ENCODE measurements around the gene MAPK12. TPM values are rescaled to one million over a fixed set of nuclear protein-coding genes. Genes with fewer than 3 reads are reported as not detected.

The MAPK12 gene
- total RNA-seq, 1 donor from 2014 or later: 74.8 TPM

DNA sequence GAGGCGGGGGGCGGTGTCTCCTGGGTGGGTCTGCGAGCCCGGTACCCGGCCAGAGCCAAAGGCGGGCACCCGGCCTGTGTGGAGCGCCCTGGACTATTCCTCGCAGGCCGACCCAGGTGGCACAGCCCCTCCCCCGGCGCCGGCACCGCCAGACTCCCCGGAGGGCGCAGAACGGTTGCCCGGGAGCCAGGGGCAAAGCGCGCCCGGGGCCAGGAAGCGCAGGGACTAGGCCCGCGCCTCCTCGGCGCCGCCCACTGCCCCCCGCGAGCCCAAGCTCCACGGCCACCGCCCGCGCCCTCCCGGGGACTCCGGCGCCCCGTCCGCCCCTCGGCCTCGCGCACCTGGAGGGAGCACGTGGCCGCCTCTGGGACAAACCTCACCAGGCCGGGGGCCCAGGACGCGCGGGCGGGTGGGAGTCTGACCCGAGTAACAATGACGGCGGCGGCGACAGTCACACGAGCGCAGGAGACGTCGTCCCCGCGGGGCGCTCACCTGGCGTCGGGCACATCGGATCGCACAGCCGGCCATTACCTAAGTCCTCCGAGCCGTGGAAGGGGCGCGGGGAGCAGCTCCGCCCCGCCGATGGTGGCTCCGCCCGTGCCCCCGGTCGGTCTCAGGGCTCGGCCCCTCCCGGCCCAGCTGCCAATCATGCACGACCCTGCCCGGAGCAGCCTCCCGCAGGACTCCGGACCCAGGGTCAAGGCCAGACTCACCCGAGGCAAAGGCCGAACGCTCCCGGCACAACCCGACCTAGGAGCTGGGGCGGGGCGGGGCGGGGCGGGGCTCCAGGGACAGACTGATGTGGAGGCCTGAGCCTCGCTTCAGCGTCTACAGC is 38.5 kb upstream of the MAPK12 start:
- no peak for DNase-seq (ENCODE audit: extremely low read depth, low read depth, low spot score)

DNA sequence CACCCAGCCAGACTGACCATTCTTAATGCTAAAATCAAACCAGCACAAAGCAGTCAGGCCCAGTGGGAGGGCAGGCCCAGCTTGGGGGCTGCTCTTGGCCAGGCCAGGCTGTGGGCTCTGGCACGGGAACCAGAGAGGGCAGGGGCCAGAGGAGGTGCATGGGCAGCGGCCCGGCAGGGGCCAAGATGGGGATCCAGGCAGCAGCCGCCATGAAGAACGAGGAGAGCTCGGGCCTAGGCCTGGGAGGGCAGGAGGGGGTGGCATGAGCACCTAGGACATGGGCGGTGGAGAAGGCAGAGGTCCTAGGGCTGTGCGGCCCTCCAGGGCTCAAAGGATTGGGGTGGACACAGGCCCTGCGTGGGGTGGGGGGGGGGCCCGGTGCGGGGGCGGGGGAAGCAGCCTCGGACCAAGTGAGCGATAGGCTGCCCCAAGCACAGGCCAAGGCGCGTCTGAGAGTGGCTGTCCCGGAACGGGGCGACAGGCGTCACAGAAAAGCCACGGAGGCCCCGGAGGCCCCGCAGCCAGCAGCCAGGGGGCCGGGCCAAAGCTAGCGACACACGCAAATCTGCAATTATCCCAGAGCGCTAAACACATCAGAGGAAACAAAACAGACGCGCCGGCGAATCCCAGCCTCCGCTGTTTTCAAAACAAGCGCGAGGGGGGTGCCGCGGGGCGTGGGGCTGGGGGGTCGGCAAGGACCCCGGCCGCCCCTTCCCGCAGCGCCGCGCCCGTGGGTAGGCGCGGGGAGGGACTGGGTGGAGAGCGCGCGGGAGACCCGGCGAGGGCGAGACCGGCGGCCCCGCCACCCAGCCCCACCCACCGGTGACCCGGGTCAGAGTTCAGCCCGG is 37.7 kb upstream of the MAPK12 start:
- DNase-seq (ENCODE audit: extremely low read depth, low read depth, low spot score): no peak

DNA sequence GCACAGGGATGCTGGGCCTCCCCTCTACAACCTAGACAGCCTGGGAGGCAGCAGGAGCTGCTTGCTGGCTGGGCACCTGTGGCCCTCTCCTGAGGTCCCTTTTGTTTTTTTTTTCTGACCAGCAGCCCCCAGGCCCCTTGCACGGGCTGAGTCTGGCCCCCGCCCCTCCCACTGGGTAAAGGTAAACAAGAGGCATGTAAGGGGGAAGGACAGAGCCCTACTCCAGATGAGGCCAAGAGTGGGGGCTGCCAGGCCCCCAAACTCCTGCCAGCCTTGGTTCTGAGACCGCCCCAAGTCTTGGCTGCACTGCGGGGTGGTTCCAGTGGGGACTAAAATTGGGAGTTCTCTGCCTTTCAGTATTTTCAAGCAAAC is 36.8 kb upstream of the MAPK12 start:
- DNase-seq (ENCODE audit: extremely low read depth, low read depth, low spot score): no peak

DNA sequence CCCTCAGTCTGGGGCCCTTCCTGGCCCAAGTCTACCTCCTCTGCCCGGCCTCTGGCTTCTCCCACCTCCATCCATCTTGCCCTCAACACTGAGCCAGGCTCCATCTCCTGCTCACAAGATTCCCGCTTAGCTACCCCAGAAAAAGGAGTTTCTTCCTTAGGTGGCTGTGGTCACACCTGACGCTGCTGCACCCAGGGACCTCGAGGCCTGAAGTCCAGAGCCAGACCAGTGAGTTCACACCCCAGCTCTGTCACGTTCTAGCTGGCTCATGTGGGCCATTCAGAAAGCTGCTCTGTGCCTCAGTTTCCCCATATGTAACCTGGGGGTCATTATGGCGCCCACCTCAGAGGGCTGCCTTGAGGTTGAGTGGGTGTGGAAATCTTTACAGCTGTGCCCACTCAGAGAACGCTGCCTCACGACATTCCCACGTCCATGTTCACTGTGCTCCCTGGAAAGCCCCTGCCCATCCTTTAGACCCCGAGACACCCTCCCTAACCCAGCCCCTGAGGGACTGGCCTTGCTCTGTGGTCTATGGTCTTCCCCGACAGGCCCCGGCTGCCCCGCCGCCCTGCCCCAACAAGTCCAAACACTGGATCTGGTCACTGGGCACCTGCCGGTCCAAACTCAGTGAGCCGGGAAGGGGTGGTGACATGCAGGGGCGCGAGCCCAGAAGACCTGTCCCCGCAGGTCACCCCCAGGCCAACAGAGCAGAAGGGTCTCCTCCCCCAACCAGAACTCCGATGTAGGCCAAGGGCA is 36.2 kb upstream of the MAPK12 start:
- DNase-seq (ENCODE audit: extremely low read depth, low read depth, low spot score): no peak

DNA sequence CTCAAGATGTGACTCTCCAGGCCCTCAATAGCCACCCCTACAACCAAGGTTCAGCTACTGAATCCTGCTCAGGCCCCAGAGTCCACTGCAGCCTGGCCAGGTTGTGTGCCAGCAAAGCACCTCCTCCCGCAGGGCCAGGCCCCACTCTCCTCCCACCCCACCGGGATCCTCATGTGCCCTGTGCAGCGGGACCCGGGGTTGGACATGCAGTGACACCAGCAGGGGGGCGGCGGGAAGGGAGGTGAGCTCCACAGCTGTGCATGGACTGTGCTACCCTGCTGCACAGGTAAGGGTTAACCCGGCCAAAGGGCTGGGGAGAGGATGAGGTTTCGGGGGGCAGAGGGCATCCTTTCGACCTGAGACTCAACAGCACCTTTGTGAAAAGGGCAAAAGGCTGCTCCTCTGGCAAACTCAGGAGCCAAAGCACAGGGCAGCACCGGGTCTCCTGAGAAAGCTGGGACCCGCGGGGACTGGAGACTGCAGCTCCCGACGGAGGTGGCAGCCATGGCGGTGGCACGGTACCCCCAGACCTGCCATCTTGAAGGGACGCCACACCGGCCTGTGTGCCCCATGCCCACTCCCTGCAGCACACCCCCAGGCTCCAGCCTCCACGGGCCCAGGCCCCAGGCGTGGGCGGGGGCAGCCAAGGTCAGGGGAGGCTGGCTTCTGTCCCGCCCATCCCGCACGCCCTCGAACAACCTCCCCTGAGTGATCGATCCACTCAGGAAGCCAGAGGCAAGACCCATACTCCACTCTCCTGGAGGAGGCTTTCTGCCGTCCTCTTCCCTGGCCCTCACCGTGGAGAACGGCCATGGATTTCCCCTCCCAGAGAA is 35.4 kb upstream of the MAPK12 start:
- no peak for DNase-seq (ENCODE audit: extremely low read depth, low read depth, low spot score)

DNA sequence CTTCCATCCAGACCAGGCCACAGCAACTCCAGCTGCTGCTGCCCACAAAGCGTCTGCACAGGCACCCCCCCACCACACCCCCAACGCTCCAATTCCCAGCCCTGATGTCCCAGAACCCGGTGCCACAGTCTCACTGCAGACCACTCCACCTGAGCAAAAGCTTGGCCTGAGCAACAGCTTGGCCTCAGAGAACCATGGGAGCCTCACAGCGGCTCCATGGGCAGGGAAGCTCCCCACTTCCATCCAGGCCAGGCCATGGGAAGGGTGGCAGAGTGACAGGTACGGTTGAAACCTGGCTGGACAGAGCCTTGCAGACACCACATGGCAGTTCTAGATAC is 32.8 kb upstream of the MAPK12 start:
- DNase-seq (ENCODE audit: extremely low read depth, low read depth, low spot score): no peak

DNA sequence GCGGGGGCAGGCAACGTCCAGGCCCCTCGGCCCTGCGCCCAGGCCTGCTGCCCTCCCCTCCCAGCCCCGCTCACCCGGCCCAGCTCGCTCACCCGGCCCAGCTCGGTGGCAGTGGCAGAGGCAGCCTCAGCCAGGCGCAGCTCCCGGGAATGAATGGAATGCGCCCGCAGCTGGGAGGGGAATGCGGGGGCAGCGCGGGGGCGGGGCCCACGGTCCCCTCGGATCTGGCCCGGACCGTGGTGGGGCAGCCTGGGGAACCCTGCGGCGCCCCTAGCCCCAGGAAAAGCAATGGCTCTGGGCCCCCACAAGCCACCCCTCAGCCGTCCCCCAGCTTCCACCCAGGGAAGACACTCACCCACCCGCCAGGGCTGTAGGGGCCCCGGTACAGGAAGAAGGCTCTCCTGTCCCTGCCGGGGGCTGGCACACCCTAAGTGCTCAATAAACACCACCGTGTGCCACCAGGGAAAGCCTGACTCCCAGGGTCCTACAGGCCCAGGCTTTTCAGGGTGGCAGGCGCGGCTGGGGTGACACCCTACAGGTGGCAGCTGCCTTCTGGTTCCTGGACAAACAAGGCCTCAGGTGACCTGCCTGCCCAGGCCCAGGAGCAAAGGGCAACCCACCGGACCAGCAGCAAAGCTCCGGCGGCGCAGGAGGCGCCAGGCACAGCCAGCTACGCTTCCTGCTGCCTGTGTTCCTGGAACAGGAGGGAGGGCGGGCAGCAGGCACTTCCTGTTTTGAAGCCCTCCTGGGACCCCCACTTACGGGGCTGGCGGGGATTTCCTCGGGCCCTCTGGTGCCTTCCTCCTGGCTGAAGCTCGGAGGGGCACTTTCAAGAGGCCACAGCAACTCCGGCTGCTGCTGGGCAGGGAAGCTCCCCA is 32.2 kb upstream of the MAPK12 start:
- no peak for DNase-seq (ENCODE audit: extremely low read depth, low read depth, low spot score)

DNA sequence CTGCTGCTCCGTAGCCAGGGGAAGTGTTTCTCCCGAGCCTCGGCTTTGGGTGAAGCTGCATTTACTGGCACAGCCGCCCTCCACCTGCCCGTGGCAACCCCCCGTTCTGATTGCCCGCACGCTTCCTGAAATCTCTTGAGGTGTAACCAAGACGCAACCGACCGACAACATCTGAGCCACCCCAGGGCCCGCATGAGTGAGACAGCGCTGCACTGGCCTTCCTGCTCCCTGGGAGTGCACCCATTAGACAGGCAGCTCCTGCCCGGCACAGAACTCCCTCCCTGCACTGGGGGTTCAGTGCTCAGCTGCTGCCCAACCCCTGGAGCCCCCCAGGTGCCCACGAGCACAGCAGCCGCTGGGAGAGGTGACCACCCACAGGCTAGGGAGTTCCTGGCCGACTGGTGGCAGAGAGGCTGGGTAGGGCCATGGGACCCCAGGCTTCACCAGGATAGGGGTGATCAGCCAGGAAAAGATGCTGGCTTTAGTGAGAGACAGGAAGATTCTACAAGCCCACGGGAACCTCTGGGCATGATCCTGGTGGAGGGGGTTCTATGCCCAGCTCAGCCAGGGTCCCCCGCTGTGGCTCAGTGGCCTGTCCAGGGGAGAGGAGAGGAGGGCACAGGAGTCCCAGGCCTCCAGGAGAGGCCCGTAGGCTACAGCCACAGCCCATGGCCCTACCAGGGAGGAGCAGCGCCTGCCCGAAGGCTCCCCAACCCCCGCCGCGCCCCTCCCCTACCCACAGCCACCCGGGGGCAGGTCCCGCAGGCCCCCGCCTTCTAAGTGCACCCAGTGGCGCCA is 31.4 kb upstream of the MAPK12 start:
- no peak for DNase-seq (ENCODE audit: extremely low read depth, low read depth, low spot score)

DNA sequence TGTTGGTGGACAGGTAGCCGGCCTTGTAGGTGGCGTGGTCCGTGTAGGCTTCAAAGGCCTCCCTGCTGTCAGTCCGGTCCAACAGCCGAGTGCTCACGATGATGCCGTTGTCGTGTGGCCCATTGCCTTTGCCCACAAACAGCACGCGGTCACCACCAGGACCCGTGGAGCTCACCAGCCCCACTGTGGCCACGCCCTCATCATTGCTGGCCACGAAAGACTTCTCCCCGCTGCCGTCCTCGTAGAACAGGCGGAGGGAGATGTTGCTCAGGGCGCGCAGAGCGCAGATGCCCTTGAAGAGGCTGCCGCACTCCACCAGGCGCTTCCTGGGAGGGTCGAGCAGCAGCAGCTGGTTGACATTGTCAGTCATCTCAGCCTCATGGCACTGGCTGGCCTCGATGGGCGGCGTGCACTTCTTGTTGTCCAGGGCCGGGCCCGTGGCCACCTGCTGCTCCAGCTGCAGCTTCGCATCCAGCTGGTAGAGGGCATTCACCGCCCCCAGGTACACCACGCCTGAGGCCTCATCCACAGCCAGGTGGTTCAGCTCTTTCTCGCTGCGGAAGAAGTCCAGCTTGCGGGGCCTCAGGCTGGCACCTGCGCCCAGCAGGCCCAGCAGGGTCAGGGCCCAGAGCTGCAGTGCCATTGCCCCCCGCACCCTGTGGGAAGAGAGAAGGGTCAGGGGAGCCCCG is 28.6 kb upstream of the MAPK12 start:
- no peak for DNase-seq (ENCODE audit: extremely low read depth, low read depth, low spot score)

DNA sequence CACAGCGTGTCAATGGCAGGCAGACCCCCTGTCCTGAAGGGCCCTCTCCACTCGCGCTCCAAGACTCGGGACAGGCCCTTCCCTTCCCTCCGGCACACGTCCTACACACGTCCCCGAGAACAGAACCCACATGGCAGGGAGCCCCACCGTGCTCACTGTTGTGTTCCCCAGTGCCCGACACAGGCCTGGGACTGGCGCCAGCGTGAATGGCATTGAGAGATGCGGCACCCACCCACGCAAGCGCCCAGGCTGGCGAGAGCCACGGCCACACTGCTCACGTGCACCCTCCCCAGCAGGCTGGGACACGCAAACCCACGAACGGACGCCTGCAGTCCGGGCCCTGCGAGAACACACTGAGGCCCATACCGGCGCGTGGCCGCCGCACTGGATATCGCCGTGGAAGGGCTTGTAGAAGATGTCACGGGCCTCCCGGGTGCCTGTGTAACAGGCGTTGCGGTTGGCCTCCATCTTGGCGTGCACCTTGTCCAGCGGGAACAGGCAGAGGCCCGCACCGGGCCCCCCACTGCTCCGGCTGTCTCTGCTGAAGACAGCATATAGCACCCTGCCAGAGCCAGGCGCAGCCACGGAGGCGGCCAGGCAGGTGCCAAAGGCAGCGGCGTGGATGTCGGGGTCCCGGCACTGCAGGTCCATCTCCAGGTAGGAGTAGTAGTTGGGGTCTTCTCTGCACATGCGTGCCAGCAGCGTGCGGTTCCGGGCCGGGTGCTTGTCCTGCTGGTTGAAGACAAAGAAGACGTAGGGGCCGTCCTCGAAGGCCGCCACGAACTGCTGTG is 27.9 kb upstream of the MAPK12 start:
- no peak for DNase-seq (ENCODE audit: extremely low read depth, low read depth, low spot score)

DNA sequence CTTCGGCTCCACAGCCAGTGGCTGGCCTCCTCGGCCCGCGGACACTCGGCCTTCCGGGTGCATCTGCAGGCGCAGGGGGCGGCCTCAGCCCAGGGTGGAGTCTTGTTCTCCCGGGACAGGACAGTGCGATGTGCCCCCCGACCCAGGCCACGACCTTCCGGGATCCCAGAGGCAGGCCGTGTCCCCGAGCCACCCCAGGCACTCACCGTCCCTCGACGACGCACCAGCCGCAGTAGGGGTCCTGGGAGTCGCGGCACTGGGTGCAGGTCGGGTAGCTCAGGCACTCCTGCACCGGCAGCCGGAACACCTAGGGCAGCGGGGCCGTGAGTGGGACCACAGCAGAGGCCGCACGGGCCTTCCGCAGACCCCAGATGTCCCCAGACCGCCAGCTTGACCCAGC is 26.2 kb upstream of the MAPK12 start:
- DNase-seq (ENCODE audit: extremely low read depth, low read depth, low spot score): no peak

DNA sequence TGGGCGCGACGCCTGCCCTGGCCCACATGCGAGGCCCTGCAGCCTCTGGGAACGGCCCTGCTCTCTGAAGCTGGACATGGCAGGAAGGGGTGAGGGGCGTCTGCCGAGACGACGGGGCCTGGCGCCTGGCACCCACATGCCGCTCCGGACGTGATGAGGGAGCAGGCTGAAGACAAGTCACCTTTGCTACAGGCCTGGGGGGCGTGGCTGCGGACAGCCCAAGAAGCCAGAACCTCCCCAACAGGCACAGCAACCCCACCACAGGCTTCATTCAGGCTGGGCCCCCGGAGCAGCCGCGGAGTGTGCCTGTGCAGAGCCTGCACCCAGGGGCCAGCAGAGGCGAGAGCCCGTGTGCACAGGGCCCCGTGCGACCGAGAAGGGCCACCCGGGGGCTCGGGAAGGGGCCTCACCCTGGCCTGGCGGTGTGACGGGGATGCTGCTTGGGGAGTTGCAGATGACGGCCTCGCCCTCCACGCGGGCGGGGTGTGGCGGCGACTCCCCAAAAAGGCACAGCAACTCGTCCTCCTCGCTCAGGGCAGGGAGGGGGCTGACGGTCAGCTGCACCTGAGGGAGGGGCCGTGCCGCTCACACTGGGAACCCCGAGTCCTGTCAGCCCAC is 25.3 kb upstream of the MAPK12 start:
- no peak for DNase-seq (ENCODE audit: extremely low read depth, low read depth, low spot score)

DNA sequence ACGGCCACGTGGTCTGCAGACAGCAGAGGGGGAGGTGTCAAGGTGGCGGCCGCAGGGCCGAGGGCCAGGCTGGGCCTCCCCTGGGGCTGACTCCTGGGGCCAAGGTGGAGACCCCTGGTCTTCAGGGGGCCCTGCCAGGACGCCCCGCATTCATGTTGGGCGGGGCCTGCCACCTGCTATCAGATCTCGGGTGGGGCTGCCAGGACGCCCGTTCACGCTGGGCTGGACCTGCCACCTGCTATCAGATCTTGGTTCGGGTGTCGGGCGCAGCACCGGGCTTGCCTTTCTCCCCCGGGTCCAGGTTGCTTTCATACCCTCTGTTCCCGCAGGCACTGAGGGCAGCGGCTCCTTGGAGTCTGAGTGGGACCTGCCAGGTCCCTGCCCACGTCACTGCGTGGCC is 24.8 kb upstream of the MAPK12 start:
- no peak for DNase-seq (ENCODE audit: extremely low read depth, low read depth, low spot score)

DNA sequence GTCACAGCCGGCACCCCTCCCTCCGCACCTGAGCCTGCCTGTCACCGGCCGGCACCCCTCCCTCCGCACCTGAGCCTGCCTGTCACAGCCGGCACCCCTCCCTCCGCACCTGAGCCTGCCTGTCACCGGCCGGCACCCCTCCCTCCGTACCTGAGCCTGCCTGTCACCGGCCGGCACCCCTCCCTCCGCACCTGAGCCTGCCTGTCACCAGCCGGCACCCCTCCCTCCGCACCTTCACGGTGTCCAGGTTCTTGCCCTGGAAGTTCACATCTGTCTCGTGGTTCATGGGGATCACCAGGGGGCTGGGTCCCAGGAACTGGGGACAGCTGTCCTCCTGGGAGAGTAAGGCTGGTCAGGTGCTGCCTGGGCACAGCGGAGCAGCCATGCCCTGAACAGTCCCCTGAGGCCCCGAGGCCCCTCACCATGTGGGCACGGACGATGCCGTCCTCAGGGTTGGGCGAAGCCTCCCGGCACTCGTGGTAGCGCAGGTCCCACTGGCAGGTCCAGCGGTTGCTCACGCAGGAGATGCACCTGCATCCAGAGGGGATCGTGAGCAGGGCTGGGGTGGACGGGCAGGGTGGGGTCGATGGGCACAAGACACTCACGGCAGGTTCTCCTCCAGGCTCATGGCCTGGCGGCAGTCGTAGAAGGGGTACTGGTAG is 24.2 kb upstream of the MAPK12 start:
- no peak for DNase-seq (ENCODE audit: extremely low read depth, low read depth, low spot score)

DNA sequence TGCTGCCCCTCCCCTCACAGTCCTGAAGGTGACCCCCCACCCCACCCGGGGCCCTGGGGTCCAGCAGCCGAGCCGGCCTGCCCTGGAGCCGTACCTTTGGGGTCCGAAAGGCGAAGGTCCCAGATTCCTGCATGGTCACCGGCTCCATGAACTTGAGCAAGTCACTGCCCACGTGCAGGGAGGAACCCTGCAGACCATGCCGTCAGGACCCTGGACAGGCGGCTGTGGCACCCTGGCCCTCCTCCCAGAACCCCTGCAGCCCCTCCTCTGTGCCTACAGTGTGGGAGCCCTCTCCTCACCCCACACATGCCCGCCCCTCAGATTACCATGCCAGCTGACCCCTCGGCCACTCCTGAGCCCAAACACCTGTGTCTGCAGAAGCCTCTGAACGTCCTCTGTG is 23.0 kb upstream of the MAPK12 start:
- DNase-seq (ENCODE audit: extremely low read depth, low read depth, low spot score): no peak

DNA sequence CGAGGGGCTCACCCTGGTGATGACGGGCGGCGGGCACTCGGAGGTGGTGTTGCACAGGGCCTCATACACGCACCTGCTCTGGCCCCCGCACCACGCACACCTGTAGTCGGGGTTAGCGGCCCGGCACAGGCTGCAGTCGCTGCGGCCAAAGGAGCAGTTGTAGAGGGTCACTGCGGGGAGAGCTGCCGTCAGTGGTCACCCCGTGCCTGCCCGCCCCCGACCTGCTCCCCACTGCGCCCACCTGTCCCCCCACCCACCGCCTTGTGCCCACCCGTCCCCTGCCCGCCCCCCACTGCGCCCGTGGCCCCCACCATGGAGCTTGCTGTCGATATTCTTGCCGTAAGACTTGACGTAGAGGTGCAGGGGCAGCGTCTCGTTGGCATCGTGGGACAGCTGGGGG is 22.3 kb upstream of the MAPK12 start:
- no peak for DNase-seq (ENCODE audit: extremely low read depth, low read depth, low spot score)
